ENCODE results near the gene SARS2.

DNA sequence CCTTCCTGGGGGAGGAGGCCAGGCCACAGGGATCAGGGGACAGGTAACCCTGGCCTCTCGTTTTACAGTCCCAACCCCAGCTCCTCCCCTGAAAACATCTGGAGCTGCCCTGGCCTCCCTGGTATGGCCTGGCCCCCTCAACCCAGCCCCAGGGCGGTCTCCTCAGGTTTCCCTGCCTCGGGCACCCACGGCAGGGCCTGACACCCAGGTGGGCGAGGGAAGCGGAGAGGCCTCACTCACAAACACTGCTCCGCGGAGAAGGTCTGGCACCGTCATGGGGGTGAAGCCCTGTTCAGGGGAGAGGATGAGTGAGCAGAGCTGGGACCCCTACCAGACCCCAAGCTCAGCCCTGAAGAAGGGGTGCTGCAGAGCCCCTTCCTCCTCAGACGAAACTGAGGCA is 12.0 kb downstream of the SARS2 start:
- TF ChIP-seq, protein P1, sequence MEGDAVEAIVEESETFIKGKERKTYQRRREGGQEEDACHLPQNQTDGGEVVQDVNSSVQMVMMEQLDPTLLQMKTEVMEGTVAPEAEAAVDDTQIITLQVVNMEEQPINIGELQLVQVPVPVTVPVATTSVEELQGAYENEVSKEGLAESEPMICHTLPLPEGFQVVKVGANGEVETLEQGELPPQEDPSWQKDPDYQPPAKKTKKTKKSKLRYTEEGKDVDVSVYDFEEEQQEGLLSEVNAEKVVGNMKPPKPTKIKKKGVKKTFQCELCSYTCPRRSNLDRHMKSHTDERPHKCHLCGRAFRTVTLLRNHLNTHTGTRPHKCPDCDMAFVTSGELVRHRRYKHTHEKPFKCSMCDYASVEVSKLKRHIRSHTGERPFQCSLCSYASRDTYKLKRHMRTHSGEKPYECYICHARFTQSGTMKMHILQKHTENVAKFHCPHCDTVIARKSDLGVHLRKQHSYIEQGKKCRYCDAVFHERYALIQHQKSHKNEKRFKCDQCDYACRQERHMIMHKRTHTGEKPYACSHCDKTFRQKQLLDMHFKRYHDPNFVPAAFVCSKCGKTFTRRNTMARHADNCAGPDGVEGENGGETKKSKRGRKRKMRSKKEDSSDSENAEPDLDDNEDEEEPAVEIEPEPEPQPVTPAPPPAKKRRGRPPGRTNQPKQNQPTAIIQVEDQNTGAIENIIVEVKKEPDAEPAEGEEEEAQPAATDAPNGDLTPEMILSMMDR (IDR thresholded peaks at IDR 0.05; ENCODE audit: low read depth, low read length, poor library complexity, severe bottlenecking): no peak
- no peak for TF ChIP-seq EZH2phosphoT487 (IDR thresholded peaks at IDR 0.05; ENCODE audit: borderline replicate concordance, low read length)
